CD4-positive, alpha-beta memory T cell (primary cell): ENCODE data around the gene ANKK1. TPM values are rescaled to one million over a fixed set of nuclear protein-coding genes. Genes with fewer than 3 reads are reported as not detected.

Source experiments
- CTCF ChIA-PET: fragments of 350-600 bp; sonication (Branson Sonifier 250); formaldehyde crosslinking; loops from one replicate; lab custom pipeline; 2021; ENCODE audit warnings: inconsistent platforms; ENCODE audit not compliant: partially characterized antibody; lab: Charles Lee
- POLR2A ChIA-PET: fragments of 350-600 bp; sonication (Branson Sonifier 250); formaldehyde crosslinking; loops from one replicate; lab custom pipeline; 2021; ENCODE audit not compliant: partially characterized antibody; lab: Charles Lee
- DNase-seq, 5 donors: peaks; one replicate each; pipeline versions ENCODE4 v3.0.0 to v3.0.0-alpha.2; 2020 to 2022; ENCODE audit warnings: mixed read lengths in 1 of 5
- H3K27ac ChIP-seq: one replicate; pipeline ENCODE4 v1.7.0; 2013; ENCODE audit warnings: low read depth, low read length
- H3K27me3 ChIP-seq: 2 replicates; pipeline ENCODE4 v1.7.0; 2013; ENCODE audit warnings: mild to moderate bottlenecking, low read length, moderate library complexity; ENCODE audit not compliant: insufficient read depth
- H3K36me3 ChIP-seq: 2 replicates; pipeline ENCODE4 v1.7.0; 2013; ENCODE audit warnings: mild to moderate bottlenecking, low read length, moderate library complexity; ENCODE audit not compliant: insufficient read depth
- H3K4me1 ChIP-seq: 2 replicates; pipeline ENCODE4 v1.7.0; 2013; ENCODE audit warnings: mild to moderate bottlenecking, low read length, moderate library complexity; ENCODE audit not compliant: insufficient read depth
- H3K4me3 ChIP-seq, 2 donors: one replicate each; pipeline ENCODE4 v1.7.0; 2013; ENCODE audit warnings: low read length in 2 of 2, mild to moderate bottlenecking in 1 of 2
- H3K9me3 ChIP-seq, 2 donors: one replicate each; pipeline ENCODE4 v1.7.0; 2013; ENCODE audit warnings: low read length in 2 of 2, control low read depth in 1 of 2; ENCODE audit not compliant: control insufficient read depth in 1 of 2
- H3K27ac Mint-ChIP-seq, 7 donors: one replicate each; pipeline ENCODE4 v1.8.0; 2020 to 2021; ENCODE audit warnings: mixed read lengths in 7 of 7, mild to moderate bottlenecking in 6 of 7, inconsistent platforms in 3 of 7, moderate library complexity in 3 of 7
- H3K27me3 Mint-ChIP-seq, 2 donors: one replicate each; pipeline ENCODE4 v1.8.0; 2020 to 2021; ENCODE audit warnings: mixed read lengths in 2 of 2
- H3K36me3 Mint-ChIP-seq, 2 donors: one replicate each; pipeline ENCODE4 v1.8.0; 2020 to 2021; ENCODE audit warnings: mixed read lengths in 2 of 2, inconsistent platforms in 1 of 2, mild to moderate bottlenecking in 1 of 2
- H3K4me1 Mint-ChIP-seq, 4 donors: one replicate each; pipeline ENCODE4 v1.8.0; 2020 to 2021; ENCODE audit warnings: mixed read lengths in 4 of 4, mild to moderate bottlenecking in 1 of 4
- H3K4me3 Mint-ChIP-seq, 8 donors: one replicate each; pipeline ENCODE4 v1.8.0; 2020 to 2021; ENCODE audit warnings: mixed read lengths in 8 of 8, mild to moderate bottlenecking in 7 of 8, moderate library complexity in 6 of 8, inconsistent platforms in 3 of 8
- H3K9me3 Mint-ChIP-seq, 8 donors: one replicate each; pipeline ENCODE4 v1.8.0; 2020 to 2021; ENCODE audit warnings: mixed read lengths in 8 of 8, mild to moderate bottlenecking in 5 of 8, inconsistent platforms in 3 of 8, moderate library complexity in 1 of 8
- intact Hi-C: fragments of 100-400 bp; cut with micrococcal nuclease; formaldehyde crosslinking; loops from one replicate; pipeline ENCODE4 v1.15.1; 2023
- polyA plus RNA-seq, 2 donors: library from polyadenylated mRNA; unstranded; fragments of 300-500 nt; fragmentation: Illumina TruSeq; gene quantifications; one replicate each; pipeline ENCODE4 v1.2.3, GENCODE V29; 2021
- total RNA-seq, 2 experiments: library from RNA; stranded (reverse); gene quantifications; one replicate each; pipeline ENCODE4 v1.2.3, GENCODE V29; 2021

The ANKK1 gene
- total and polyA plus RNA-seq, 4 experiments from 2014 or later: 0.24 to 3.8 (median 2.7) TPM; not detected in 1

DNA sequence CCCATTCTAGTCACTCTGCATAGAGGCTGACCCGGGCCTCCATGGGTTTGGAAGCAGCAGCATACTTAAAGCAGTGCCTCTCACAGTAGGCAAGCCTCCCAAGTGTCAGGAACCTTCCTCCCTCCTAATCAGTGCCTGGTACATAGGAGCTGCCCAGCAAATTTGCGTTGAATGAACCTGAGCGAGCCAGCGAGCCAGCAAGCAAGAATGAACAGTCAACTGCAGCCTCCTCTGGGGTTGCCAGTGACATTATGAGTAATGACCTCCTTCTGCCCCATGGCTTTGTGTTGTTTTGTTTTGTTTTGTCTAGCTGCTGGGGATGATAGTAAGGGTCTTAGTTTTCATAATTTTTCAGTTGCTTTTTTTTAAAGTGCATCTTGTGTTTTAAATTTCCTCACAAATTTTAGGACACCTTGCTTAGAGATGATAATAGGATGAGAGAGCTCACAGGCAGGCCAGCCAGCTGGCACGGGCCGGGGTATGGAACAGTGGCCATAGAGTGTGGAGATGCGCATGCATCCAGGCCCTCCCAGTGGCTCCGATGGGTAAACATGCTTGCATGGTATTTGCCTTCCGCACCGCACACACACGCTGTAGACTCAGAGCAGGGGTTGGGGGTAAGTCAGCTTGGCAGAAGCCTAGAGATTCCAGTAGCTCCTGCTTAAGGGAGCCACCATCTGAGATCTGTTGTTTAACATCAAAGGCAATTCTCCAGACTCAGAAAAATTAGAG, 37.1 kb upstream of the ANKK1 start:
- H3K27me3 Mint-ChIP-seq: no peaks in the 10 kb centered on the region
- DNase-seq: no peak
- intact Hi-C loops: no loop called here
- Histone ChIP-seq H3K27ac (no peak overlapping the region), H3K4me1 (no peaks in the 10 kb centered on the region), H3K9me3 (no peaks in the 10 kb centered on the region), H3K4me3 (no peak overlapping the region), H3K27me3 (no peaks in the 10 kb centered on the region), H3K36me3 (peaks cover 20% of the 10 kb centered on the region)
- peaks cover 82 to 87% of the 10 kb centered on the region in 2 donors for H3K36me3 Mint-ChIP-seq
- H3K9me3 Mint-ChIP-seq: peaks cover 0 to 14% (median 10%) of the 10 kb centered on the region in 8 donors
- ChIA-PET POLR2A (no interaction called here), CTCF (no interaction called here)
- peaks cover 0 to 3% (median 2%) of the 10 kb centered on the region in 4 donors for H3K4me1 Mint-ChIP-seq
- no peak overlapping the region for H3K4me3 Mint-ChIP-seq
- H3K27ac Mint-ChIP-seq: peak overlapping the region in 1 of 7 donors; percentile 38

DNA sequence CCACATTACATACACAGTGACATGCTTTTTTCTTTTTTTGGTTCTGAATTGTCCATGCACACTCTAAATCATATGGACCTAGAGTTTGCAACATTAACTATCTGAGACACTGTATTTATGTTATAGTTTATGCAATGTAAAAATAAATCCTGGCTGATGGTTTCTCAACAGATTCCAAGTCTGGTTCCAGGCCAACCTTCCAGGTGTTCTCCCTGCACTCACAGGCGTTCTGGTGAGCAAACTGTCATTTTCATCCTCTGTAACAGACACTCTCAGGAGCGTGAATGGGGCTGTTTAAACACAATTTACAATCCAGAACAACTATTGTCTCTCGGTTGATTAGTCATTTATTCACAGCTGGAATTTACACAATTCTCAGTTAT, 36.5 kb upstream of the ANKK1 start:
- intact Hi-C loops: no loop called here
- ChIA-PET POLR2A (no interaction called here), CTCF (no interaction called here)
- Histone ChIP-seq H3K27ac (no peak overlapping the region), H3K4me3 (no peak overlapping the region), H3K36me3 (peaks cover 21% of the 10 kb centered on the region), H3K4me1 (no peaks in the 10 kb centered on the region), H3K27me3 (no peaks in the 10 kb centered on the region), H3K9me3 (peaks cover under 1 to 4% of the 10 kb centered on the region in 2 donors)
- Mint-ChIP-seq H3K36me3 (peaks cover 83 to 89% of the 10 kb centered on the region in 2 donors), H3K9me3 (peaks cover 3 to 20% (median 14%) of the 10 kb centered on the region in 8 donors), H3K4me1 (peaks cover 0 to 3% (median 2%) of the 10 kb centered on the region in 4 donors), H3K4me3 (no peak overlapping the region), H3K27ac (peak overlapping the region in 1 of 7 donors; percentile 56), H3K27me3 (no peaks in the 10 kb centered on the region)
- no peak for DNase-seq

DNA sequence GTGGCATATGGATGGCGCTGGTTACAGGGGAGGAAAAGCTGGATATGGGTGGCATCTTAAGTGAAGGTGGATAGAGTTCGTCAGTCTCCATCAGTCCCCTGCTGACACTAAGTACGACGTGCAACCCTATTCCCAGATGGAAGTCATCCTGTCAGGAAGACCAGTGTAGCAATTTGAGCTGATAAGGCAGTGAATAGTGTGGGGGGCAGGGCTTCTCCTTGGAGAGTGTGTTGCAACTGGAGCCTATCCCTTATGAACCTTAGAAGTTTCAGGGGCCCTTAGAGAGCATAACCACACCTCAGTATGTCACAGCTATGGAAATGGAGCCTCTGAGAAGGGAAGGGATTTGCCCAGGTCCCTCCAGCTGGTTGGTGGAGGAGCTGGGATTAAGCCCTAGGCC, 36.1 kb upstream of the ANKK1 start:
- Histone ChIP-seq H3K4me1 (no peaks in the 10 kb centered on the region), H3K27ac (no peak overlapping the region), H3K4me3 (no peak overlapping the region), H3K9me3 (peaks cover 4 to 5% of the 10 kb centered on the region in 2 donors), H3K36me3 (peaks cover 25% of the 10 kb centered on the region), H3K27me3 (no peaks in the 10 kb centered on the region)
- Mint-ChIP-seq H3K4me3 (no peak overlapping the region), H3K9me3 (peaks cover 4 to 24% (median 19%) of the 10 kb centered on the region in 8 donors), H3K4me1 (peaks cover 0 to 3% (median 2%) of the 10 kb centered on the region in 4 donors), H3K36me3 (peaks cover 85 to 90% of the 10 kb centered on the region in 2 donors), H3K27me3 (no peaks in the 10 kb centered on the region), H3K27ac (no peak overlapping the region)
- ChIA-PET CTCF (no interaction called here), POLR2A (no interaction called here)
- intact Hi-C loops: no loop called here
- no peak for DNase-seq

DNA sequence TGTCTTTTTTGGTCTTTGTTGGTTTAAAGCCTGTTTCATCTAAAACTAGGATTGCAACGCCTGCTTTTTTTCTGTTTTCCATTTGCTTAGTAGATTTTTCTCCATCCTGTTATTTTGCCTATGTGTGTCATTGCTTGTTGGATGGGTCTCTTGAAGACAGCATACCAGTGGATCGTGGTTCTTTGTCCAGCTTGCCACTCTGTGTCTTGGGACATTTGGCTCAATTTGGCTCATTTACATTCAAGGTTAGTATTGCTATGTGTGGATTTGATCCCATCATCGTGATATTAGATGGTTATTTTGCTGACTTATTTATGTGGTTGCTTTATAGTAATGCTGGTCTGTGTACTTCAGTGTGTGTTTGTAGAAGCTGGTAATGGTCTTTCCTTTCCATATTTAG, 31.4 kb upstream of the ANKK1 start:
- peaks cover 4 to 5% of the 10 kb centered on the region in 2 donors for H3K9me3 ChIP-seq
- H3K36me3 ChIP-seq: peaks cover 47% of the 10 kb centered on the region
- Mint-ChIP-seq H3K4me1 (peaks cover 3 to 7% (median 4%) of the 10 kb centered on the region in 4 donors), H3K27ac (peak overlapping the region in 1 of 7 donors; percentile 7), H3K4me3 (no peak overlapping the region), H3K9me3 (peaks cover 4 to 31% (median 25%) of the 10 kb centered on the region in 8 donors), H3K36me3 (peaks cover 93 to 98% of the 10 kb centered on the region in 2 donors), H3K27me3 (no peaks in the 10 kb centered on the region)
- DNase-seq: no peak
- H3K4me1 ChIP-seq: no peaks in the 10 kb centered on the region
- intact Hi-C loops: no loop called here
- ChIA-PET POLR2A (no interaction called here), CTCF (no interaction called here)
- no peak overlapping the region for H3K27ac ChIP-seq
- no peaks in the 10 kb centered on the region for H3K27me3 ChIP-seq
- H3K4me3 ChIP-seq: no peak overlapping the region

DNA sequence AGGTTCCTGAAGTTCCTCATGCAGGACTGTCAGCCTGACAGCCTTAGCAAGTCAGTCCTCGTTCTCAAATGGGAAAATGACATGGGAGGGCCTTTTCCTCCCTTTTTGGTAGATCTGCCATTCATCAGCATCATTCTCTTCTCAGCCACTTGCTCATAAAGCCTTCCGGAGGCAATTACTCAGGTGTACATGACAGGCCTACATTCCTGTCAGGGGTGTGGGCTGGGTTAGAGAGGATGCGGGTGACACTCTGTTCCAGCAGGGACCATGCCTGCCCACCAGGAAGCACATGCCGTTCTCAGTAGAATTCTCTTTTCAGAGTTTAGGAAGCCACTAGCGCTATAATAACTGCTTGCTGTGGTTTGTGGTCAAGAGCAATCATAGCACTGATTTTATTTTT, 24.2 kb upstream of the ANKK1 start:
- no peaks in the 10 kb centered on the region for H3K9me3 ChIP-seq
- no peak overlapping the region for H3K27ac ChIP-seq
- H3K4me3 Mint-ChIP-seq: no peak overlapping the region
- no peak for DNase-seq
- H3K4me1 Mint-ChIP-seq: peaks cover 15 to 28% (median 21%) of the 10 kb centered on the region in 4 donors
- peaks cover 11% of the 10 kb centered on the region for H3K4me1 ChIP-seq
- intact Hi-C loops: no loop called here
- H3K27me3 ChIP-seq: no peaks in the 10 kb centered on the region
- H3K27me3 Mint-ChIP-seq: no peaks in the 10 kb centered on the region
- ChIA-PET POLR2A (no interaction called here), CTCF (no interaction called here)
- peaks cover 58% of the 10 kb centered on the region for H3K36me3 ChIP-seq
- H3K4me3 ChIP-seq: no peak overlapping the region
- no peaks in the 10 kb centered on the region for H3K9me3 Mint-ChIP-seq
- H3K36me3 Mint-ChIP-seq: peaks cover 76 to 80% of the 10 kb centered on the region in 2 donors
- H3K27ac Mint-ChIP-seq: peak overlapping the region in 3 of 7 donors; percentile 8 to 48 (median 26)

DNA sequence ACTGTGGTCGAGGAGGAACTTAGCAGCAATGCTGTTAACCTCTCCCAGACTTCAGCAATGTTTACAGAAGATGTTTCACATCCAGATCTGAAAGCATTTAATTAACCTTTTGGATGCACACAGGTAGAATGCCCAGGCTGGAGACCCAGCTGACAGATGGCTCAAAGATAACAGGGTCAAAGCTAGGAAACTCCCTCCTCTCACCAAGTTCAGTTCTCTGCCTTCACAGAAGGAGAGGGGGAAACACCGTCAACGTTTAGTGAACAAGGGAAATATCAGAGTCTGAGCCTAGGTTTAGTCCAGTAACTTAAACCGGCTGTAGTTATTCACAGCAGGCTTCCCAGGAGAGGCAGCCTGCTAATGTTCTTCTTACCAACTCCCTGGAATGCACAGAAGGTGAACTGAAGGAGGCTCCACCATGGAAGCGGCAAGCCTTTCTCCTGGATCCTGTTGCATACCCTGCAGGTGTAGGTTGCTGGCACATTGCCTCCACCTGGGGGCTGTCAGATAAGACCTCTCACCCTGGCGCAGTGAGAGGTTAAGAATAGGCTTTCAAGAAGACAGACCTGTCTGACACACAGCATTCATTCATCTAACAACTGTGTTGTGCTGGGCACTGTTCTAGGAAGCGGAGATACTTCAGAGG, 23.5 kb upstream of the ANKK1 start:
- peak overlapping the region in 2 of 7 donors; percentile 26 to 42 for H3K27ac Mint-ChIP-seq
- H3K27me3 Mint-ChIP-seq: no peaks in the 10 kb centered on the region
- H3K4me1 ChIP-seq: peaks cover 11% of the 10 kb centered on the region
- H3K4me1 Mint-ChIP-seq: peaks cover 15 to 28% (median 21%) of the 10 kb centered on the region in 4 donors
- CTCF ChIA-PET: no interaction called here
- POLR2A ChIA-PET: no interaction called here
- H3K36me3 ChIP-seq: peaks cover 57% of the 10 kb centered on the region
- H3K4me3 ChIP-seq: no peak overlapping the region
- no peaks in the 10 kb centered on the region for H3K9me3 Mint-ChIP-seq
- peaks cover 74 to 78% of the 10 kb centered on the region in 2 donors for H3K36me3 Mint-ChIP-seq
- H3K9me3 ChIP-seq: no peaks in the 10 kb centered on the region
- H3K27ac ChIP-seq: no peak overlapping the region
- intact Hi-C loops: no loop called here
- no peak overlapping the region for H3K4me3 Mint-ChIP-seq
- no peaks in the 10 kb centered on the region for H3K27me3 ChIP-seq
- no peak for DNase-seq

DNA sequence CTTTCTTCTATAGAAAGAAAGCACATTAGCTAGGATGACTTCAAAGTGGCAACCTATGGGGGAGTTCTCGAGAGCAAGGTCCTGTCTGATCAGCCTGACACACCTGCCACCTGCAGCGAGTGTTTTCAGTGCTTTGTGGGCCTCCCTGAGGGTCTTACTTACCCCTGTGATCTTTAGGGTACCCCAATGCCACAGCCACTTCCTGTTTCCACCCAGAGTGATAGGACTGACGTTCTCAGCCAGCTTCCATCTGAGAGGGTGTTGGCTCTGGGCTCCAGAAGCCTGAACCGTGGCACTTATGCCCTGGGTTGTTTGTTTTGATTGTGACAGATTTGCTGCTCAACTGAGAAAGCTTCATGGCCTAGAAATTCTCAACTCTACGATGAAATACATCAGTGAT, 21.7 kb upstream of the ANKK1 start:
- POLR2A ChIA-PET: no interaction called here
- peaks cover 11% of the 10 kb centered on the region for H3K4me1 ChIP-seq

More for the DNA sequence above, 21.7 kb upstream of the ANKK1 start:
- Mint-ChIP-seq H3K27me3 (no peaks in the 10 kb centered on the region), H3K9me3 (no peaks in the 10 kb centered on the region), H3K36me3 (peaks cover 72% of the 10 kb centered on the region in 2 donors), H3K27ac (peak overlapping the region; percentile 12 to 85 (median 63)), H3K4me1 (peaks cover 15 to 28% (median 21%) of the 10 kb centered on the region in 4 donors), H3K4me3 (no peak overlapping the region)
- Histone ChIP-seq H3K4me3 (no peak overlapping the region), H3K9me3 (no peaks in the 10 kb centered on the region), H3K27me3 (no peaks in the 10 kb centered on the region), H3K36me3 (peaks cover 42% of the 10 kb centered on the region), H3K27ac (no peak overlapping the region)
- DNase-seq: peak in 1 of 5 donors; percentile 4
- CTCF ChIA-PET: no interaction called here
- intact Hi-C loops: no loop called here
